ENCODE results near the gene PRKCB. TPM values are rescaled to one million over a fixed set of nuclear protein-coding genes. Genes with fewer than 3 reads are reported as not detected.

PRKCB gene
- total RNA-seq, 2 donors from 2014 or later: 72.1 to 77.0 TPM

Other genes with a start within 250 kb of the PRKCB start
- gene NDUFAB1, start 239.7 kb upstream of the PRKCB start, total RNA-seq: 10 to 100 TPM; 73.5 to 80.3 TPM
- gene PALB2, start 194.7 kb upstream of the PRKCB start, total RNA-seq: 10 to 100 TPM; 22.2 to 31.7 TPM
- gene DCTN5, start 194.5 kb upstream of the PRKCB start, total RNA-seq: 10 to 100 TPM; 62.6 to 78.2 TPM
- gene PLK1, start 157.1 kb upstream of the PRKCB start, total RNA-seq: 100 to 1,000 TPM in 1 of 2 donors, 10 to 100 TPM in 1; 79.5 to 110 TPM
- under 1 TPM in 1 of 2 donors, not detected in 1; 0.24 TPM for gene ERN2, start 122.8 kb upstream of the PRKCB start, total RNA-seq
- not detected for gene CHP2, start 81.0 kb upstream of the PRKCB start, total RNA-seq

All from activated T-cell treated with anti-CD3 and anti-CD28 coated beads, Interleukin-2, amount 50 U/mL, for 72 hours (primary cell).